ENCODE results near the gene STT3B.

Gene STT3B

DNA sequence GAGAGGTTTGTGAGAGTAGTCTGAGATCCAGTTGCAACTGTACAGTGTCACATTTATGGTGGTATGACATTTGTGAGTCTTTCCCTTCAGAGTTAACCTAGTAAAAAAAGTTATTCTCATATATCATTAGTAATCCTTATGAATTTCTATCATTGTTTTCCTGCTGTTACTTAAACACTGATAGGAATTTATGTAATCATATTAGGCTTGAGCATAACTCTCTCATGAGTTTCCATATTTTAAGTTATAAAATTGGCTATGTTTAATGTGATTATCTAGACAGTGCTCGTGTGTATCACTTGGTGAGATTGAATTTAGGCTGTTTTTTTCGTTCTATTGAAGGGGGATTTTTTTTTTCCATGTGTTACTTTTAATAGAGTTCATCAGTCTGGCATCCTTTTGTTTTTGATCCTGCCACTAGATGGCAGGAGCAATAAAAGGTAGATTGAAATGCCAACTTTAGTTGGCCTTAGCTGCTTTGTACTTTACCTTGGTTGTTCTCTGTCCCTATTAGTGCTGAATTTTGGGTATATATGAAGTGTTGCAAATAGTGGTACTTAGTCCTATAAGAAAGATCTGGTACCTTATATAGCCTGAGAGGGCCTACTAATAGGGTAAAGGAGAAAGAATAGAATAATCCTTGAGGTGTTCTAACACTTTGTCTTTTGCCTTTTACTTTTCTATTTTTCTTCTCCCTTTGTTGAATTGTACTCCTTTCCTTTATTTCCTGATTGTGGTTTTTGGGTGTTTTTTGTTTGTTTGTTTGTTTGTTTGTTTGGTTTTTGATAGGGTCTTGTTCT is 17.9 kb downstream of the STT3B start:
- TF ChIP-seq POLR2AphosphoS5 (IDR thresholded peaks at IDR 0.05; ENCODE audit: low read depth, low read length) (no peak), SIN3A (IDR thresholded peaks at IDR 0.05; ENCODE audit: borderline replicate concordance, insufficient read depth, low read length) (no peak), TAF1 (IDR thresholded peaks at IDR 0.05; ENCODE audit: borderline replicate concordance, insufficient read depth, low read length) (no peak), FOXP2 (optimal IDR thresholded peaks at IDR 0.05; ENCODE audit: borderline replicate concordance, extremely low read depth, extremely low read length, insufficient read depth) (no peak)
- TF ChIP-seq, protein P1, sequence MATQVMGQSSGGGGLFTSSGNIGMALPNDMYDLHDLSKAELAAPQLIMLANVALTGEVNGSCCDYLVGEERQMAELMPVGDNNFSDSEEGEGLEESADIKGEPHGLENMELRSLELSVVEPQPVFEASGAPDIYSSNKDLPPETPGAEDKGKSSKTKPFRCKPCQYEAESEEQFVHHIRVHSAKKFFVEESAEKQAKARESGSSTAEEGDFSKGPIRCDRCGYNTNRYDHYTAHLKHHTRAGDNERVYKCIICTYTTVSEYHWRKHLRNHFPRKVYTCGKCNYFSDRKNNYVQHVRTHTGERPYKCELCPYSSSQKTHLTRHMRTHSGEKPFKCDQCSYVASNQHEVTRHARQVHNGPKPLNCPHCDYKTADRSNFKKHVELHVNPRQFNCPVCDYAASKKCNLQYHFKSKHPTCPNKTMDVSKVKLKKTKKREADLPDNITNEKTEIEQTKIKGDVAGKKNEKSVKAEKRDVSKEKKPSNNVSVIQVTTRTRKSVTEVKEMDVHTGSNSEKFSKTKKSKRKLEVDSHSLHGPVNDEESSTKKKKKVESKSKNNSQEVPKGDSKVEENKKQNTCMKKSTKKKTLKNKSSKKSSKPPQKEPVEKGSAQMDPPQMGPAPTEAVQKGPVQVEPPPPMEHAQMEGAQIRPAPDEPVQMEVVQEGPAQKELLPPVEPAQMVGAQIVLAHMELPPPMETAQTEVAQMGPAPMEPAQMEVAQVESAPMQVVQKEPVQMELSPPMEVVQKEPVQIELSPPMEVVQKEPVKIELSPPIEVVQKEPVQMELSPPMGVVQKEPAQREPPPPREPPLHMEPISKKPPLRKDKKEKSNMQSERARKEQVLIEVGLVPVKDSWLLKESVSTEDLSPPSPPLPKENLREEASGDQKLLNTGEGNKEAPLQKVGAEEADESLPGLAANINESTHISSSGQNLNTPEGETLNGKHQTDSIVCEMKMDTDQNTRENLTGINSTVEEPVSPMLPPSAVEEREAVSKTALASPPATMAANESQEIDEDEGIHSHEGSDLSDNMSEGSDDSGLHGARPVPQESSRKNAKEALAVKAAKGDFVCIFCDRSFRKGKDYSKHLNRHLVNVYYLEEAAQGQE (IDR thresholded peaks at IDR 0.05; ENCODE audit: insufficient read depth in 1 of 2, low read depth in 2 of 2, low read length in 2 of 2): no peak

DNA sequence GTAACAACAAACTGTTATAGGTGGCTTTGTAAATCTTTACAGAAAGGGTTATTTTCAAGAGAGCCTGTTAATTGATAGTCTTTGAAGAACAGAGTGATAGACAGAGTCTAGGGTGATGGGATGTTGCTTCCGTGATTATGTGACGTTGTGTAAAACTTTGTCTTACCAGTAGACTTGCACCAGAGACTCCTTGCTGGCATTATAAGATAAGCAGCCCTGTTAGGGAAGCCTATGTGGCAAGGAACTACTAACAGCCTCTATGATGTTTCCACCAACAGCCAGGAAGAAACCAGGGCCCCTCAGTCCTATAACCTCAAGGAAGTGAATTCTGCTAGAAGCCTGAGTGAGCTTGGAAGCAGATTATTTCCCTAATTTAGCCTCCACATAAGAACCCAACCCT is 18.9 kb downstream of the STT3B start:
- TF ChIP-seq, protein P1 (IDR thresholded peaks at IDR 0.05; ENCODE audit: insufficient read depth in 1 of 2, low read depth in 2 of 2, low read length in 2 of 2): no peak
- TF ChIP-seq FOXP2 (optimal IDR thresholded peaks at IDR 0.05; ENCODE audit: borderline replicate concordance, extremely low read depth, extremely low read length, insufficient read depth): no peak
- no peak for TF ChIP-seq TAF1 (IDR thresholded peaks at IDR 0.05; ENCODE audit: borderline replicate concordance, insufficient read depth, low read length)
- no peak for TF ChIP-seq SIN3A (IDR thresholded peaks at IDR 0.05; ENCODE audit: borderline replicate concordance, insufficient read depth, low read length)
- TF ChIP-seq POLR2AphosphoS5 (IDR thresholded peaks at IDR 0.05; ENCODE audit: low read depth, low read length): no peak

DNA sequence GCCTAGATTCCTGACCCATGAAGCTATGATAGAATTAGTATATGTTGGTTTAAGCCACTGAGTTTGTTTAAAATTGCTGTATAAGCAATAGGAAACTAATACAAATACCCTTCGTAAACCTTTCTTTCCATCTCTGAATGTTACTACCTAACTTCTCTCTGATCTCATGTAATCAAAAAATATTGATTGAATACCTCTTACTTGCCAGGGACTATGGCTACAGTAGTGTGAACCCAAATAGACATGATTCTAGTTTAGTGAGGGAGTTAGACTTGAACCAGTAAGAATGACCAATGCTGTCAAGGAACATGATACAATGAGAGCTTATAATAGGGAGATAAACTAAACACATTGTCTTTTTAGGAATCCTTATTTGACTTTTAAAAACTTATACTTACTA is 19.4 kb downstream of the STT3B start:
- TF ChIP-seq SIN3A (IDR thresholded peaks at IDR 0.05; ENCODE audit: borderline replicate concordance, insufficient read depth, low read length): no peak
- no peak for TF ChIP-seq FOXP2 (optimal IDR thresholded peaks at IDR 0.05; ENCODE audit: borderline replicate concordance, extremely low read depth, extremely low read length, insufficient read depth)
- no peak for TF ChIP-seq POLR2AphosphoS5 (IDR thresholded peaks at IDR 0.05; ENCODE audit: low read depth, low read length)
- TF ChIP-seq, protein P1 (IDR thresholded peaks at IDR 0.05; ENCODE audit: insufficient read depth in 1 of 2, low read depth in 2 of 2, low read length in 2 of 2): no peak
- no peak for TF ChIP-seq TAF1 (IDR thresholded peaks at IDR 0.05; ENCODE audit: borderline replicate concordance, insufficient read depth, low read length)

DNA sequence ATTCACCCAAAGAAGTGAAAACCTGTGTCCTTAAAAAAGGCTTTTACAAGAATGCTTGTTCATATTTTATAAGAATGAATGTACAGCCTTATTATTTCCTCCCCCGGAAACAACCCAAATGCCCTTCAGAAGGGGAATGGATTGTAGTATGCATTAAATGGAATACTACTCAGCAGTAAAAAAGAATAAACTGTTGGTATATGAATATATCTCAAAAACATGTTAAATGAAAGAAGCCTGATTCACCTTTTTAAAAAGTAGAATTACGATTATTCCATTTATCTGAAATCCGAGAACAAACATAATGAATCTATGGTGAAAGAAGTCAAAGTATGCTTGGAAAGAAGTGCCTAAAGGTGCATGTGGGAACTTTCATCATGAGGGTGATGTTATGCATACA is 20.5 kb downstream of the STT3B start:
- TF ChIP-seq TAF1 (IDR thresholded peaks at IDR 0.05; ENCODE audit: borderline replicate concordance, insufficient read depth, low read length) (no peak), POLR2AphosphoS5 (IDR thresholded peaks at IDR 0.05; ENCODE audit: low read depth, low read length) (no peak), SIN3A (IDR thresholded peaks at IDR 0.05; ENCODE audit: borderline replicate concordance, insufficient read depth, low read length) (no peak), FOXP2 (optimal IDR thresholded peaks at IDR 0.05; ENCODE audit: borderline replicate concordance, extremely low read depth, extremely low read length, insufficient read depth) (no peak)
- TF ChIP-seq, protein P1 (IDR thresholded peaks at IDR 0.05; ENCODE audit: insufficient read depth in 1 of 2, low read depth in 2 of 2, low read length in 2 of 2): no peak

All from PFSK-1 (cell line).